GM12891 (cell line): Measurements from ENCODE around the gene NEGR1.

Experiments
- PAX5 ChIP-seq: IDR thresholded peaks from 2 replicates; pipeline ENCODE4 v1.6.1; 2011; ENCODE audit warnings: low read length, moderate library complexity, mild to moderate bottlenecking; ENCODE audit not compliant: insufficient read depth, severe bottlenecking
- POLR2A ChIP-seq: IDR thresholded peaks from 2 replicates; pipeline ENCODE4 v1.6.1; 2011; ENCODE audit warnings: low read depth, low read length, control low read depth
- POLR2AphosphoS5 ChIP-seq: IDR thresholded peaks from 2 replicates; pipeline ENCODE4 v1.6.1; 2011; ENCODE audit warnings: low read depth, low read length, control low read depth
- POU2F2 ChIP-seq: IDR thresholded peaks from 2 replicates; pipeline ENCODE4 v1.6.1; 2011; ENCODE audit warnings: low read depth, mild to moderate bottlenecking, control low read depth, low read length, moderate library complexity
- SPI1 ChIP-seq: IDR thresholded peaks from 2 replicates; pipeline ENCODE4 v1.6.1; 2011; ENCODE audit warnings: low read depth, low read length, control low read depth
- TAF1 ChIP-seq: IDR thresholded peaks from 2 replicates; pipeline ENCODE4 v1.6.1; 2011; ENCODE audit warnings: low read depth, low read length, control low read depth

- TF ChIP-seq POLR2A (no peak), POLR2AphosphoS5 (no peak), SPI1 (no peak), TAF1 (no peak), PAX5 (no peak), POU2F2 (no peak)
These were observed 115.9 kb downstream of the NEGR1 start for GRCh38 chr1:72166426-72166825.
